H1 (cell line): ENCODE results near the gene BHMT2. TPM values are rescaled to one million over a fixed set of nuclear protein-coding genes. Genes with fewer than 3 reads are reported as not detected.

Experiments
- CTCF ChIA-PET: fragments of 300-600 bp; sonication (Branson Sonifier 250); formaldehyde crosslinking; loops from one replicate; lab custom pipeline; 2021; ENCODE audit not compliant: partially characterized antibody; lab: Charles Lee
- POLR2A ChIA-PET: fragments of 300-600 bp; sonication (Branson Sonifier 250); formaldehyde crosslinking; loops from one replicate; lab custom pipeline; 2021; ENCODE audit warnings: inconsistent platforms; ENCODE audit not compliant: partially characterized antibody; lab: Charles Lee
- DNase-seq, 2 experiments: peaks; one replicate each; pipeline versions ENCODE4 v3.0.0 to v3.0.0-alpha.2; 2010 to 2022; ENCODE audit warnings: low spot score in 2 of 2, low read depth in 1 of 2, mixed read lengths in 1 of 2
- FAIRE-seq: peaks from 2 replicates; lab custom pipeline; 2011; peaks lifted over from hg19 to GRCh38; lab: Jason Lieb, UNC
- H2AFZ ChIP-seq: 2 replicates; pipeline ENCODE4 v1.8.1; 2012; ENCODE audit warnings: low read length, inconsistent platforms
- H2AK5ac ChIP-seq: 2 replicates; pipeline ENCODE4 v1.6.1; 2013; ENCODE audit warnings: low read depth, low read length
- H2BK120ac ChIP-seq: replicated peaks from 2 replicates; pipeline ENCODE3; 2013; ENCODE audit warnings: low read depth, low read length, inconsistent platforms
- H2BK12ac ChIP-seq: 2 replicates; pipeline ENCODE4 v1.6.1; 2013; ENCODE audit warnings: low read depth, low read length
- H2BK15ac ChIP-seq: 2 replicates; pipeline ENCODE4 v1.6.1; 2013; ENCODE audit warnings: low read length
- H2BK20ac ChIP-seq: 2 replicates; pipeline ENCODE4 v1.6.1; 2013; ENCODE audit warnings: low read length
- H2BK5ac ChIP-seq: 2 replicates; pipeline ENCODE4 v1.6.1; 2013; ENCODE audit warnings: low read depth, low read length
- H3K14ac ChIP-seq: 2 replicates; pipeline ENCODE4 v1.6.1; 2013; ENCODE audit warnings: inconsistent platforms; ENCODE audit not compliant: insufficient read length
- H3K18ac ChIP-seq: 2 replicates; pipeline ENCODE4 v1.6.1; 2013; ENCODE audit warnings: low read length; ENCODE audit errors: extremely low read depth
- H3K23ac ChIP-seq: 2 replicates; pipeline ENCODE4 v1.6.1; 2013; ENCODE audit warnings: inconsistent platforms; ENCODE audit not compliant: insufficient read length
- H3K23me2 ChIP-seq: 2 replicates; pipeline ENCODE4 v1.6.1; 2013; ENCODE audit warnings: low read depth, low read length
- H3K27ac ChIP-seq: 2 replicates; pipeline ENCODE4 v1.6.1; 2011; ENCODE audit warnings: low read depth, low read length, inconsistent platforms
- H3K27me3 ChIP-seq, 4 experiments: replicated peaks in 1 of 4; 1 replicate in 1 of 4; 2 replicates in 3 of 4; pipeline versions ENCODE4 v1.6.1 to v1.8.1; 2011 to 2013; ENCODE audit warnings: low read length in 3 of 4, mild to moderate bottlenecking in 3 of 4, inconsistent platforms in 2 of 4, mixed read lengths in 2 of 4, moderate library complexity in 1 of 4; ENCODE audit not compliant: control insufficient read depth in 3 of 4, insufficient read depth in 3 of 4; ENCODE audit errors: extremely low read depth in 1 of 4
- H3K36me3 ChIP-seq, 4 experiments: 2 replicates each; pipeline versions ENCODE4 v1.6.1 to v1.8.1; 2011 to 2013; ENCODE audit warnings: mild to moderate bottlenecking in 4 of 4, low read length in 3 of 4, moderate library complexity in 2 of 4, control low read depth in 1 of 4, inconsistent platforms in 1 of 4; ENCODE audit not compliant: insufficient read depth in 4 of 4, control insufficient read depth in 2 of 4
- H3K4ac ChIP-seq: replicated peaks from 2 replicates; pipeline ENCODE3; 2013; ENCODE audit warnings: low read length, low read depth, mixed read lengths, inconsistent platforms; ENCODE audit not compliant: insufficient read length
- H3K4me1 ChIP-seq, 4 experiments: replicated peaks in 1 of 4; 1 replicate in 1 of 4; 2 replicates in 3 of 4; pipeline versions ENCODE4 v1.6.1 to v1.8.1; 2011 to 2013; ENCODE audit warnings: low read length in 3 of 4, inconsistent platforms in 2 of 4, mixed read lengths in 1 of 4; ENCODE audit not compliant: insufficient read depth in 4 of 4, control insufficient read depth in 3 of 4
- H3K4me2 ChIP-seq, 2 experiments: 2 replicates each; pipeline versions ENCODE4 v1.6.1 to v1.8.1; 2011 to 2013; ENCODE audit warnings: low read depth in 2 of 2, low read length in 2 of 2, control low read depth in 1 of 2, inconsistent platforms in 1 of 2, mild to moderate bottlenecking in 1 of 2; ENCODE audit not compliant: insufficient read depth in 1 of 2
- H3K4me3 ChIP-seq, 4 experiments: fragments of 200-600, 300-600 bp in 1 of 4; sonication (generic), shearing (Covaris generic), sonication (Bioruptor Twin) in 1 of 4; 2 replicates each; pipeline versions ENCODE4 v1.5.1 to v1.8.1; 2011 to 2016; ENCODE audit warnings: low read length in 4 of 4, low read depth in 3 of 4, control low read depth in 2 of 4, inconsistent platforms in 2 of 4, mild to moderate bottlenecking in 2 of 4, mixed read lengths in 1 of 4, moderate library complexity in 1 of 4; ENCODE audit not compliant: insufficient read depth in 2 of 4; ENCODE audit errors: extremely low read depth in 1 of 4
- H3K56ac ChIP-seq: replicated peaks from 2 replicates; pipeline ENCODE3; 2013; ENCODE audit warnings: low read depth, mild to moderate bottlenecking, mixed read lengths, low read length, inconsistent platforms; ENCODE audit not compliant: insufficient read length
- H3K79me1 ChIP-seq: 2 replicates; pipeline ENCODE4 v1.6.1; 2013; ENCODE audit warnings: low read depth, low read length, control low read depth
- H3K79me2 ChIP-seq, 2 experiments: 2 replicates each; pipeline versions ENCODE4 v1.6.1 to v1.8.1; 2012 to 2013; ENCODE audit warnings: low read length in 2 of 2, mild to moderate bottlenecking in 2 of 2, inconsistent platforms in 1 of 2; ENCODE audit not compliant: insufficient read depth in 2 of 2, control insufficient read depth in 1 of 2
- H3K9ac ChIP-seq, 4 experiments: replicated peaks in 1 of 4; 1 replicate in 1 of 4; 2 replicates in 3 of 4; pipeline versions ENCODE4 v1.6.1 to v1.8.1; 2011 to 2013; ENCODE audit warnings: low read depth in 3 of 4, low read length in 3 of 4, control low read depth in 2 of 4, mild to moderate bottlenecking in 2 of 4, moderate library complexity in 2 of 4, inconsistent platforms in 1 of 4; ENCODE audit errors: extremely low read depth in 1 of 4
- H3K9me3 ChIP-seq, 2 experiments: 2 replicates each; pipeline versions ENCODE4 v1.6.1 to v1.8.1; 2012 to 2013; ENCODE audit warnings: mild to moderate bottlenecking in 2 of 2, moderate library complexity in 2 of 2, control low read depth in 1 of 2, inconsistent platforms in 1 of 2, low read depth in 1 of 2, low read length in 1 of 2, mixed read lengths in 1 of 2; ENCODE audit not compliant: insufficient read depth in 2 of 2
- H4K20me1 ChIP-seq, 2 experiments: replicated peaks in 1 of 2; 2 replicates each; pipeline versions ENCODE3 to v1.8.1; 2011 to 2013; ENCODE audit warnings: inconsistent platforms in 2 of 2, low read length in 2 of 2, mild to moderate bottlenecking in 1 of 2; ENCODE audit not compliant: insufficient read depth in 2 of 2, control insufficient read depth in 1 of 2
- H4K5ac ChIP-seq: 2 replicates; pipeline ENCODE4 v1.6.1; 2013; ENCODE audit warnings: low read length, low read depth, mixed read lengths, inconsistent platforms; ENCODE audit not compliant: insufficient read length
- H4K8ac ChIP-seq: 2 replicates; pipeline ENCODE4 v1.8.0; 2013; ENCODE audit warnings: mild to moderate bottlenecking, moderate library complexity, low read length, inconsistent platforms; ENCODE audit not compliant: insufficient read depth; ENCODE audit errors: extremely low read depth
- H4K91ac ChIP-seq: replicated peaks from 2 replicates; pipeline ENCODE3; 2013; ENCODE audit warnings: low read length, mixed read lengths, inconsistent platforms; ENCODE audit not compliant: insufficient read length
- CBX8 ChIP-seq: fragments of 300-800, 300-1000 bp; sonication (generic); IDR thresholded peaks from 2 replicates; pipeline ENCODE4 v1.7.1; 2016; ENCODE audit warnings: low read depth, low read length, borderline replicate concordance
- EZH2 ChIP-seq: fragments of 200-600 bp; sonication (generic); IDR thresholded peaks from 2 replicates; pipeline ENCODE4 v1.7.1; 2012; ENCODE audit warnings: low read depth, mild to moderate bottlenecking, moderate library complexity, low read length, inconsistent platforms; ENCODE audit not compliant: severe bottlenecking
- GABPA ChIP-seq: IDR thresholded peaks from 2 replicates; pipeline ENCODE4 v1.6.1; 2011; ENCODE audit warnings: mild to moderate bottlenecking, low read length, moderate library complexity, borderline replicate concordance; ENCODE audit not compliant: insufficient read depth
- HDAC6 ChIP-seq: IDR thresholded peaks from one replicate; pipeline ENCODE4 v1.7.1; 2012; ENCODE audit warnings: low read depth, mild to moderate bottlenecking, inconsistent platforms, low read length, moderate library complexity
- KDM1A ChIP-seq: fragments of 200-600, 300-600 bp; sonication (generic); IDR thresholded peaks from 2 replicates; pipeline ENCODE4 v1.7.1; 2016; ENCODE audit warnings: mild to moderate bottlenecking, low read length, borderline replicate concordance
- POLR2AphosphoS5 ChIP-seq: IDR thresholded peaks from 2 replicates; pipeline ENCODE4 v1.6.1; 2011; ENCODE audit warnings: low read depth, low read length
- SP4 ChIP-seq: IDR thresholded peaks from 2 replicates; pipeline ENCODE4 v1.6.1; 2012; ENCODE audit warnings: low read length, inconsistent platforms
- TAF1 ChIP-seq: IDR thresholded peaks from 2 replicates; pipeline ENCODE4 v1.6.1; 2011; ENCODE audit warnings: mild to moderate bottlenecking, low read depth, low read length
- TCF12 ChIP-seq: IDR thresholded peaks from 2 replicates; pipeline ENCODE4 v1.6.1; 2011; ENCODE audit warnings: low read depth, mild to moderate bottlenecking, low read length
- WGBS, 2 experiments: shearing (Covaris generic) in 1 of 2; methylation state at CpG; one replicate each; pipeline versions ENCODE4 v1.1.6 to v1.1.7; 2013 to 2015; ENCODE audit warnings: low lambda C conversion rate in 2 of 2, mixed read lengths in 2 of 2, inconsistent platforms in 1 of 2, low coverage in 1 of 2, missing lambda C conversion rate in 1 of 2; ENCODE audit not compliant: insufficient replicate concordance in 2 of 2, insufficient coverage in 1 of 2, insufficient read length in 1 of 2; ENCODE audit errors: extremely low coverage in 1 of 2, missing lambda C conversion rate in 1 of 2; 5-methylcytosine and 5-hydroxymethylcytosine counted together
- polyA plus RNA-seq, 7 experiments: library from polyadenylated mRNA; depleted of rRNA in 3 of 7; stranded (reverse) in 5 of 7; unstranded in 2 of 7; fragments of >200 nt in 5 of 7; fragments of 200-250 nt in 2 of 7; gene quantifications; 1 replicate in 5 of 7; 2 replicates in 1 of 7; 4 replicates in 1 of 7; pipeline versions ENCODE4 v1.2.1 to v1.2.3, GENCODE V29; 2011 to 2013; ENCODE audit warnings: missing spikeins in 2 of 7, mixed read lengths in 2 of 7
- total RNA-seq: library from RNA; stranded (reverse); fragmentation: NEBNext Ultra II Directional; extraction: Animal tissue kit (Norgen Biotek cat#: 25700); gene quantifications from 2 replicates; pipeline ENCODE4 v1.2.1, GENCODE V29; 2021
- TF ChIP-seq, protein P1 (sequence below): IDR thresholded peaks from 2 replicates; pipeline ENCODE4 v1.6.1; 2012; ENCODE audit warnings: low read length, inconsistent platforms

The BHMT2 gene
- total and polyA plus RNA-seq, 2 of the 8 experiments (the other 6 are each of a cell fraction or from before 2014, with no cell fraction given): 0.11 TPM; not detected in 1

DNA sequence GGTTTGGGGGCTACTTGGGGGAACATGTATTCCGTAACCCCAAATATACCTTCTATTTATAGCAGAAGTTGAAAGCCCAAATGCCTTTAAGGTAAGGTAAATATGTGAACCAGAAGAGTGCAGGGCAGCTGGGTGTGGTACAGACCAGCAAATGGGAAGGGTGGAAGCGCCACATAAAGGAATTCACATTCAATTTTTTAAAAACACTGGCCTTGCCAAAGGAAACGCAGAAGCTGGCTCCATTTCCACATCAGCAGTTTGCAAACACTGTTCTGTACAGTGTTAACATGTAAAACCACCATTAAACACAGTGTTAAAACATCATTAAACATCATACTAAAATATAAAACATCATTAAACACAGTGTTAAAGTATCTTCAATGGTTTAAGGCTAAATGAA, 38.5 kb downstream of the BHMT2 start:
- peaks cover 11% of the 10 kb centered on the region; the same call in 1 of the 2 replicates for H3K23me2 ChIP-seq
- no peak for DNase-seq
- H3K79me2 ChIP-seq: no peaks in the 10 kb centered on the region
- no peak for FAIRE-seq
- no peak overlapping the region for H3K4me2 ChIP-seq
- H4K20me1 ChIP-seq: peaks cover 0 to 3% of the 10 kb centered on the region in 2 experiments
- H2BK12ac ChIP-seq: no peak overlapping the region
- H3K14ac ChIP-seq: no peak overlapping the region
- H3K36me3 ChIP-seq: no peaks in the 10 kb centered on the region
- H3K23ac ChIP-seq: no peak overlapping the region
- H3K18ac ChIP-seq: no peak overlapping the region
- no peak overlapping the region for H3K4me3 ChIP-seq
- H2BK5ac ChIP-seq: no peak overlapping the region
- no peak overlapping the region for H3K9ac ChIP-seq
- no peak overlapping the region for H3K56ac ChIP-seq
- H4K91ac ChIP-seq: no peak overlapping the region
- no peak overlapping the region for H2BK15ac ChIP-seq
- no peak overlapping the region for H2BK20ac ChIP-seq
- no peaks in the 10 kb centered on the region for H3K79me1 ChIP-seq
- H3K4me1 ChIP-seq: no peaks in the 10 kb centered on the region
- H3K9me3 ChIP-seq: no peaks in the 10 kb centered on the region
- peaks cover 15 to 23% (median 21%) of the 10 kb centered on the region in 4 experiments for H3K27me3 ChIP-seq
- H4K5ac ChIP-seq: no peak overlapping the region
- no peak overlapping the region for H3K4ac ChIP-seq
- ChIA-PET CTCF (interaction anchor here (1.9 to 7.0 kb wide), 5 partner anchors 25 to 208 kb away, joined by 5 to 49 read pairs (median 20); no protein-coding TSS in a partner anchor), POLR2A (no interaction called here)
- H2BK120ac ChIP-seq: no peak overlapping the region
- no peak overlapping the region for H3K27ac ChIP-seq
- no peak overlapping the region for H2AK5ac ChIP-seq
- H4K8ac ChIP-seq: no peak overlapping the region
- H2AFZ ChIP-seq: no peak overlapping the region
- 87% methylated on average over 3 of the region's 3 CpGs; no CpG with 5 or more reads in 1 of the 2 experiments for WGBS, 2 experiments
- TF ChIP-seq GABPA: no peak
- no peak for TF ChIP-seq POLR2AphosphoS5
- no peak for TF ChIP-seq TAF1
- no peak for TF ChIP-seq TCF12
- TF ChIP-seq CBX8: no peak
- no peak for TF ChIP-seq KDM1A
- no peak for TF ChIP-seq EZH2
- no peak for TF ChIP-seq HDAC6
- TF ChIP-seq SP4: no peak
- TF ChIP-seq, protein P1, sequence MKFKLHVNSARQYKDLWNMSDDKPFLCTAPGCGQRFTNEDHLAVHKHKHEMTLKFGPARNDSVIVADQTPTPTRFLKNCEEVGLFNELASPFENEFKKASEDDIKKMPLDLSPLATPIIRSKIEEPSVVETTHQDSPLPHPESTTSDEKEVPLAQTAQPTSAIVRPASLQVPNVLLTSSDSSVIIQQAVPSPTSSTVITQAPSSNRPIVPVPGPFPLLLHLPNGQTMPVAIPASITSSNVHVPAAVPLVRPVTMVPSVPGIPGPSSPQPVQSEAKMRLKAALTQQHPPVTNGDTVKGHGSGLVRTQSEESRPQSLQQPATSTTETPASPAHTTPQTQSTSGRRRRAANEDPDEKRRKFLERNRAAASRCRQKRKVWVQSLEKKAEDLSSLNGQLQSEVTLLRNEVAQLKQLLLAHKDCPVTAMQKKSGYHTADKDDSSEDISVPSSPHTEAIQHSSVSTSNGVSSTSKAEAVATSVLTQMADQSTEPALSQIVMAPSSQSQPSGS: no peak
